OCI-LY7 (cell line): ENCODE measurements around the gene BTRC. TPM values are rescaled to one million over a fixed set of nuclear protein-coding genes. Genes with fewer than 3 reads are reported as not detected.

Source experiments
- BruUV-seq: library from RNA; stranded (reverse); fragments of 400-500 nt; replicated peaks from 2 replicates; lab custom pipeline; 2021; lab: Mats Ljungman, UMichigan
- CTCF ChIA-PET: fragments of 300-600 bp; sonication (Branson Sonifier 250); formaldehyde crosslinking; loops from one replicate; lab custom pipeline; 2022; ENCODE audit warnings: antibody characterized with exemption; ENCODE audit not compliant: unreplicated experiment; lab: Charles Lee
- POLR2A ChIA-PET: fragments of 300-600 bp; sonication (Branson Sonifier 250); formaldehyde crosslinking; loops from one replicate; lab custom pipeline; 2022; ENCODE audit warnings: antibody characterized with exemption; lab: Charles Lee
- DNase-seq: peaks from one replicate; pipeline ENCODE4 v3.0.0-alpha.2; 2015; ENCODE audit warnings: low spot score
- H2AFZ ChIP-seq: fragments of 200-600 bp; sonication (generic), shearing (Covaris generic); 2 replicates; pipeline ENCODE4 v1.6.1; 2014; ENCODE audit warnings: mild to moderate bottlenecking, antibody characterized with exemption, low read length, moderate library complexity
- H3K27ac ChIP-seq: fragments of 200-600 bp; sonication (generic); 2 replicates; pipeline ENCODE4 v1.5.1; 2014; ENCODE audit warnings: mixed run types, low read depth, mild to moderate bottlenecking, moderate library complexity, low read length, inconsistent platforms; ENCODE audit not compliant: poor library complexity, severe bottlenecking
- H3K36me3 ChIP-seq: fragments of 200-600 bp; sonication (generic); 2 replicates; pipeline ENCODE4 v1.6.1; 2014; ENCODE audit warnings: mild to moderate bottlenecking, antibody characterized with exemption, low read length, moderate library complexity, mixed read lengths; ENCODE audit not compliant: insufficient read depth
- H3K4me1 ChIP-seq: fragments of 200-600 bp; sonication (generic); 2 replicates; pipeline ENCODE4 v1.5.1; 2014; ENCODE audit warnings: mild to moderate bottlenecking, low read length; ENCODE audit not compliant: insufficient read depth, poor library complexity, severe bottlenecking
- H3K4me2 ChIP-seq: fragments of 200-600 bp; sonication (generic); 2 replicates; pipeline ENCODE4 v1.6.1; 2014; ENCODE audit warnings: mild to moderate bottlenecking, low read length
- H3K4me3 ChIP-seq: fragments of 200-600 bp; sonication (generic); 2 replicates; pipeline ENCODE4 v1.5.1; 2014; ENCODE audit warnings: mild to moderate bottlenecking, low read depth, low read length; ENCODE audit not compliant: poor library complexity, severe bottlenecking
- H3K79me2 ChIP-seq: fragments of 200-600 bp; sonication (generic); 2 replicates; pipeline ENCODE4 v1.6.1; 2016; ENCODE audit warnings: low read depth, mild to moderate bottlenecking, low read length, moderate library complexity, mixed read lengths; ENCODE audit not compliant: insufficient read depth
- H3K9me2 ChIP-seq: fragments of 200-600 bp; sonication (generic); 2 replicates; pipeline ENCODE4 v1.6.1; 2016; ENCODE audit warnings: mild to moderate bottlenecking, low read length, mixed read lengths; ENCODE audit not compliant: insufficient read depth
- H3K9me3 ChIP-seq: fragments of 200-600 bp; sonication (generic); 2 replicates; pipeline ENCODE4 v1.6.1; 2014; ENCODE audit warnings: mild to moderate bottlenecking, mixed run types, low read length, mixed read lengths
- H4K20me1 ChIP-seq: fragments of 200-600 bp; sonication (generic); 2 replicates; pipeline ENCODE4 v1.6.1; 2014; ENCODE audit warnings: mild to moderate bottlenecking, antibody characterized with exemption, low read length, moderate library complexity, mixed read lengths; ENCODE audit not compliant: insufficient read depth
- EZH2phosphoT487 ChIP-seq: fragments of 200-600 bp; sonication (generic); IDR thresholded peaks from 2 replicates; pipeline ENCODE4 v1.6.1; 2018; ENCODE audit warnings: low read depth, borderline replicate concordance, mild to moderate bottlenecking, mixed run types, antibody characterized with exemption, low read length, moderate library complexity, mixed read lengths
- intact Hi-C: fragments of 100-400 bp; cut with micrococcal nuclease; formaldehyde crosslinking; loops from one replicate; pipeline ENCODE4 v1.10.0; 2022; ENCODE audit not compliant: unreplicated experiment
- total RNA-seq, 2 experiments: library from RNA; depleted of rRNA in 1 of 2; stranded (reverse); fragments of >200 nt in 1 of 2; shearing (Covaris generic) in 1 of 2; gene quantifications; 2 replicates each; pipeline ENCODE4 v1.2.3, GENCODE V29; 2014 to 2022
- TF ChIP-seq, protein P1 (sequence below): fragments of 200-600 bp; sonication (generic); conservative IDR thresholded peaks from 2 replicates; pipeline ENCODE4 v1.5.1; 2014; ENCODE audit warnings: mild to moderate bottlenecking, antibody characterized with exemption, low read length, moderate library complexity, mixed read lengths

Gene BTRC
- total RNA-seq, 2 experiments from 2014 or later = 6.1 to 17.8 TPM

DNA sequence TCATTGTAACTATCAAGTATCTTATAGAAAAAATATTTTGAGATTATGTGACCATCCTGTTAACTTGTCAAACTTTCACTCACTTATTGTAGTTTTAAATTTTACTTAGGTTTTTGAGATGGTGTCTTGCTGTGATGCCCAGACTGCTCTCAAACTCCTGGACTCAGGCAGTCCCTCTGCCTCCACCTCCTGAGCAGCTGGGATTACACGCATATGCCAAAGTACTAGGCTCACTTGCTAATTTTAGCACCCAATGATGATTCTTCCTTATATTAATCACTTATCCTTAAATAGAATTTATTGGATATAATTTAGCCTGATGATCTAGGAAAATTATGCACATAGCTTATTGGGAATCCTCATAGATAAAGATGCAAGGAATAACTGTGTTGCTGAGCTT is 104.9 kb downstream of the BTRC start:
- Histone ChIP-seq H3K4me1 (no peaks in the 10 kb centered on the region), H4K20me1 (no peaks in the 10 kb centered on the region), H3K9me3 (no peaks in the 10 kb centered on the region), H3K27ac (no peak overlapping the region), H3K36me3 (no peaks in the 10 kb centered on the region), H3K4me3 (no peak overlapping the region), H3K79me2 (no peaks in the 10 kb centered on the region), H2AFZ (no peak overlapping the region), H3K9me2 (no peaks in the 10 kb centered on the region), H3K4me2 (no peak overlapping the region)
- DNase-seq = no peak
- BruUV-seq = no TSS peak
- CTCF ChIA-PET = no interaction called here
- no peak for TF ChIP-seq EZH2phosphoT487
- TF ChIP-seq, protein P1, sequence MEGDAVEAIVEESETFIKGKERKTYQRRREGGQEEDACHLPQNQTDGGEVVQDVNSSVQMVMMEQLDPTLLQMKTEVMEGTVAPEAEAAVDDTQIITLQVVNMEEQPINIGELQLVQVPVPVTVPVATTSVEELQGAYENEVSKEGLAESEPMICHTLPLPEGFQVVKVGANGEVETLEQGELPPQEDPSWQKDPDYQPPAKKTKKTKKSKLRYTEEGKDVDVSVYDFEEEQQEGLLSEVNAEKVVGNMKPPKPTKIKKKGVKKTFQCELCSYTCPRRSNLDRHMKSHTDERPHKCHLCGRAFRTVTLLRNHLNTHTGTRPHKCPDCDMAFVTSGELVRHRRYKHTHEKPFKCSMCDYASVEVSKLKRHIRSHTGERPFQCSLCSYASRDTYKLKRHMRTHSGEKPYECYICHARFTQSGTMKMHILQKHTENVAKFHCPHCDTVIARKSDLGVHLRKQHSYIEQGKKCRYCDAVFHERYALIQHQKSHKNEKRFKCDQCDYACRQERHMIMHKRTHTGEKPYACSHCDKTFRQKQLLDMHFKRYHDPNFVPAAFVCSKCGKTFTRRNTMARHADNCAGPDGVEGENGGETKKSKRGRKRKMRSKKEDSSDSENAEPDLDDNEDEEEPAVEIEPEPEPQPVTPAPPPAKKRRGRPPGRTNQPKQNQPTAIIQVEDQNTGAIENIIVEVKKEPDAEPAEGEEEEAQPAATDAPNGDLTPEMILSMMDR = no peak
- POLR2A ChIA-PET = no interaction called here
- intact Hi-C loops = no loop called here

DNA sequence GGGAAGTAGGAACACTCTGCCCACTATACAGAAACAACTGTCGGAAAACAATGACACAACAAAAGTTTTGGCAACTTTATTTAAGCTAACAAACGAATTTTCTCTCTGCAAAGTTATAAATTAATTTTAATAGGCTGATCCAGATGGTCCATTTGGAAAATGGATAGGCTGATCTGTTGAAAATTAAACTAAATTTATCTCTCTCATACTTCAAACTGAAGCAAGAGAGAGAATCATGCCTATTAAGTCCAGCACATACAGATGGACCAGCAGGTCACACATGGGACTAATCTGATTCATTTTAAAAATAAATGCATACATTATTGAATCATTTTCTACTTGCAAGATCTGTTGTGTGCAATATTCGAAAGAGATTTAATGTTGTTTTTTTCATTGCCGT is 110.1 kb downstream of the BTRC start:
- no peak overlapping the region for H3K27ac ChIP-seq
- ChIA-PET CTCF (no interaction called here), POLR2A (no interaction called here)
- DNase-seq = no peak
- H3K9me3 ChIP-seq = no peaks in the 10 kb centered on the region
- H3K4me1 ChIP-seq = no peaks in the 10 kb centered on the region
- H3K9me2 ChIP-seq = no peaks in the 10 kb centered on the region
- no peak overlapping the region for H2AFZ ChIP-seq
- no peak overlapping the region for H3K4me2 ChIP-seq
- no TSS peak for BruUV-seq
- no peaks in the 10 kb centered on the region for H3K36me3 ChIP-seq
- intact Hi-C loops = no loop called here
- H3K79me2 ChIP-seq = no peaks in the 10 kb centered on the region
- no peak for TF ChIP-seq EZH2phosphoT487
- TF ChIP-seq, protein P1 = no peak
- H3K4me3 ChIP-seq = no peak overlapping the region
- H4K20me1 ChIP-seq = no peaks in the 10 kb centered on the region

DNA sequence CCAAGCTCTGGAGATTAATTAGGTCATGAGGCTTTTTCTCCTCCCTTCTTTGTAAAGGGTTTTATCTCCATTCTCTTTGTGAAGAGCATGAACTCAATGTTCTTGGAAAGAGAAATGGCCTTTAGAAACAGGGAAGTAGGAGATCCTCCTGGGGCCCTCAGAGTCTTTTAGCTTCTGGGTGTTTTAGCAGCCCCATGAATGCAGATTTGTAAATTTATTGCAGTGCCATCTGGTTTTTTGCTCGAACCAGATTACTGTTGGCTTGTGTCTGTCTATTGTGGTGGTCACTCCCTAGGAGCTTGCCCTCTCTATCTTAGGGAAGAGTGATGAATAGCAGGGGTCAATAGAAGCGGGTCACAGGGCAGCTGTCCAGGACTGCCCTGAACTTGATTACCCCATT is 110.6 kb downstream of the BTRC start:
- intact Hi-C loops = no loop called here
- Histone ChIP-seq H3K9me2 (no peaks in the 10 kb centered on the region), H3K4me1 (no peaks in the 10 kb centered on the region), H3K79me2 (no peaks in the 10 kb centered on the region), H3K36me3 (no peaks in the 10 kb centered on the region), H3K27ac (no peak overlapping the region), H3K4me3 (no peak overlapping the region), H3K9me3 (no peaks in the 10 kb centered on the region), H3K4me2 (no peak overlapping the region), H4K20me1 (no peaks in the 10 kb centered on the region), H2AFZ (no peak overlapping the region)
- no peak for DNase-seq
- ChIA-PET POLR2A (no interaction called here), CTCF (no interaction called here)
- TF ChIP-seq, protein P1 = no peak
- TF ChIP-seq EZH2phosphoT487 = no peak
- BruUV-seq = no TSS peak
